NCI-H748 treated with DMSO at 0.1 percent for 48 hours (cell line): Measurements from ENCODE around the gene ESYT1.
"Not testable (repeated sequence)": the region's sequence is repeated elsewhere in the genome, so short reads cannot be mapped to it uniquely, and the experiment has no call there.

Experiments used
- DNase-seq: peaks from one replicate; lab custom pipeline; 2025; lab: John Stamatoyannopoulos, UW

The ESYT1 gene

GRCh38 chr12:56156464-56157200 is 28.6 kb downstream of the ESYT1 start:
- not testable (repeated sequence) for DNase-seq

- DNase-seq = peak; percentile 83
Measured at GRCh38 chr12:56157201-56158028, 29.3 kb downstream of the ESYT1 start.

- DNase-seq = peak; percentile 96
Measured at GRCh38 chr12:56158029-56158925, 30.2 kb downstream of the ESYT1 start, which contains the start of gene MYL6. Gene MYL6 (plus strand): TSS chr12:56158359. CDS start chr12:56158402, 43 bp downstream.

GRCh38 chr12:56158926-56159461 is 30.9 kb downstream of the ESYT1 start:
- DNase-seq = peak; percentile 17

GRCh38 chr12:56159482-56160192 is 31.6 kb downstream of the ESYT1 start:
- DNase-seq = no peak

- DNase-seq = no peak
Measured at GRCh38 chr12:56160193-56160763, 32.2 kb downstream of the ESYT1 start.

GRCh38 chr12:56160894-56161689 is 33.0 kb downstream of the ESYT1 start:
- DNase-seq = no peak

- no peak for DNase-seq
Measured at GRCh38 chr12:56161690-56162351, 33.8 kb downstream of the ESYT1 start.

- no peak for DNase-seq
Measured at GRCh38 chr12:56162468-56163290, 34.6 kb downstream of the ESYT1 start.

- no peak for DNase-seq
Measured at GRCh38 chr12:56163533-56164344, 35.7 kb downstream of the ESYT1 start.

GRCh38 chr12:56164345-56164729 is 36.3 kb downstream of the ESYT1 start:
- no peak for DNase-seq

- DNase-seq = no peak
Measured at GRCh38 chr12:56165369-56165768, 37.3 kb downstream of the ESYT1 start.

- no peak for DNase-seq
Measured at GRCh38 chr12:56169229-56169759, 41.2 kb downstream of the ESYT1 start.

GRCh38 chr12:56172839-56173238 is 44.8 kb downstream of the ESYT1 start:
- no peak for DNase-seq

- no peak for DNase-seq
Measured at GRCh38 chr12:56178347-56178746, 50.3 kb downstream of the ESYT1 start.

GRCh38 chr12:56186957-56187356 is 58.9 kb downstream of the ESYT1 start:
- no peak for DNase-seq

GRCh38 chr12:56188131-56188777 is 60.2 kb downstream of the ESYT1 start:
- DNase-seq = no peak
